ENCODE measurements around the gene NLGN1.

- TF ChIP-seq TAF1 (IDR thresholded peaks at IDR 0.05; ENCODE audit: borderline replicate concordance, low read depth, low read length) (no peak), POLR2A (IDR thresholded peaks at IDR 0.05; ENCODE audit: low read depth, low read length) (no peak)
These were observed 131.6 kb downstream of the NLGN1 start for GRCh38 chr3:173529062-173529711.

All from GM12892 (cell line).